Measurements from ENCODE around the gene FUS. TPM values are rescaled to one million over a fixed set of nuclear protein-coding genes. Genes with fewer than 3 reads are reported as not detected.
A peak's percentile ranks its signal among the peaks of the same experiment; 100 is the strongest.
"Not testable (repeated sequence)": the region's sequence is repeated elsewhere in the genome, so short reads cannot be mapped to it uniquely, and the experiment has no call there.

The FUS gene
- polyA plus RNA-seq, 1 donor from 2014 or later = 167 TPM

DNA sequence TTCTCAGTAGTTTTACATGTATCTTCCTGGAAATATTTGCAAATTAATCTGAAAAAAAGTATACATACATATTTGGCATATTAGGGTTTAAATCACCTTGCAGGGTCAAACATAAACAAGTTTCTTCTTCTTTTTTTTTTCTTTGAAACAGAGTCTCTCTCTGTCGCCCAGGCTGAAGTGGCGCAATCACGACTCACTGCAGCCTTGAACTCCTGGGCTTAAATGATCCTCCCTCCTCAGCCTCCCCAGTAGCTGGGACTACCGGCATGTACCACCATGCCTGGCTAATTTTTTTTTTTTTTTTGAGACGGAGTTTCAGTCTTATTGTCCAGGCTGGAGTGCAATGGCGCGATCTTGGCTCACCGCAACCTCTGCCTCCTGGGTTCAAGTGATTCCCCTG is 12.6 kb upstream of the FUS start:
- H3K4me3 Mint-ChIP-seq = no peak overlapping the region
- H3K4me1 Mint-ChIP-seq = peaks cover 0 to 3% (median 0%) of the 10 kb centered on the region in 3 donors
- no peaks in the 10 kb centered on the region for H3K9me3 Mint-ChIP-seq
- H3K36me3 Mint-ChIP-seq = no peaks in the 10 kb centered on the region
- no peaks in the 10 kb centered on the region for H3K27me3 Mint-ChIP-seq
- no peak overlapping the region for H3K27ac Mint-ChIP-seq

GRCh38 chr16:31168848-31169247 is 11.1 kb upstream of the FUS start:
- peaks cover 0 to 3% (median 0%) of the 10 kb centered on the region in 3 donors for H3K4me1 Mint-ChIP-seq
- H3K4me3 Mint-ChIP-seq = no peak overlapping the region
- no peak overlapping the region for H3K27ac Mint-ChIP-seq
- H3K9me3 Mint-ChIP-seq = no peaks in the 10 kb centered on the region
- no peaks in the 10 kb centered on the region for H3K27me3 Mint-ChIP-seq
- no peaks in the 10 kb centered on the region for H3K36me3 Mint-ChIP-seq

- not testable (repeated sequence) for H3K27ac Mint-ChIP-seq, H3K4me1 Mint-ChIP-seq, H3K27me3 Mint-ChIP-seq, H3K4me3 Mint-ChIP-seq, H3K9me3 Mint-ChIP-seq, H3K36me3 Mint-ChIP-seq
Measured at GRCh38 chr16:31170048-31170447, 9.9 kb upstream of the FUS start.

- H3K4me3 Mint-ChIP-seq = peak overlapping the region; percentile 1 to 90 (median 52)
- H3K36me3 Mint-ChIP-seq = no peaks in the 10 kb centered on the region
- H3K27ac Mint-ChIP-seq = peak overlapping the region in 2 of 3 donors; percentile 77 to 93
- no peaks in the 10 kb centered on the region for H3K9me3 Mint-ChIP-seq
- peaks cover 22 to 24% (median 22%) of the 10 kb centered on the region in 3 donors for H3K4me1 Mint-ChIP-seq
- peaks cover 1% of the 10 kb centered on the region for H3K27me3 Mint-ChIP-seq
Measured at GRCh38 chr16:31177136-31177535, 2.8 kb upstream of the FUS start.

DNA sequence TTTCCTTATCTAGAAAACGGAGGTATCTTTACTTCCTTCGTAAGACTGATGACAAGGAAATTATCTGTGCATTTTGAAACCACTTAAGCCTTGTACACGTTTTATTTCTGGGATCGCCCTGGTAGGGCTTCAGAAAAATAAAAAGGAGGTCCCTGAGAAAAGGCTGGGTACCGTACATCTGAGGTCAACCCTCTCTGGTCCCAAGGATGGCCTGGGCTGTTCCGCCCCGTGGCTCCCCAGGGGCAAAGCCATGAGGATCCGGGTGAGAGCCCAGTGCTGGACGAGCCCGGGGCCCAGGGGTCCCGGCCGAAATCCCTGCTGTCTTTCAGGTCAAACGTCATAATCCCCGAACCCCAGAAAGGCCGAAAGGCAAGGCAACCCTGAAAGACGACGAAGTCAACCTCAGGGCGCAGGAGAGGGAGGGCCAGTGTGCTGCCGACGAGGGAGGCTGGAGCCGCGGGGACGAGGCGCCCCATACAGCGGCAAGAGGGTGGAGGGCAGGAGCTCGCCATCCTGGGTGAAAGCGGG is 656 bp upstream of the FUS start:
- peak overlapping the region; percentile 90 to 98 (median 96) for H3K4me3 Mint-ChIP-seq
- H3K4me1 Mint-ChIP-seq = peaks cover 27 to 41% (median 35%) of the 10 kb centered on the region in 3 donors
- H3K9me3 Mint-ChIP-seq = peaks cover 0 to 1% (median 0%) of the 10 kb centered on the region in 3 donors
- peaks cover 1% of the 10 kb centered on the region for H3K27me3 Mint-ChIP-seq
- peaks cover 2% of the 10 kb centered on the region for H3K36me3 Mint-ChIP-seq
- peak overlapping the region; percentile 89 to 100 (median 98) for H3K27ac Mint-ChIP-seq

- Mint-ChIP-seq H3K27ac (peak overlapping the region; percentile 89 to 100 (median 98)), H3K9me3 (peaks cover 0 to 1% (median 0%) of the 10 kb centered on the region in 3 donors), H3K36me3 (peaks cover 6% of the 10 kb centered on the region), H3K4me1 (peaks cover 39 to 55% (median 41%) of the 10 kb centered on the region in 3 donors), H3K27me3 (peaks cover 1% of the 10 kb centered on the region), H3K4me3 (peak overlapping the region; percentile 90 to 98 (median 96))
Measured at GRCh38 chr16:31181102-31181830, 1.3 kb downstream of the FUS start.

DNA sequence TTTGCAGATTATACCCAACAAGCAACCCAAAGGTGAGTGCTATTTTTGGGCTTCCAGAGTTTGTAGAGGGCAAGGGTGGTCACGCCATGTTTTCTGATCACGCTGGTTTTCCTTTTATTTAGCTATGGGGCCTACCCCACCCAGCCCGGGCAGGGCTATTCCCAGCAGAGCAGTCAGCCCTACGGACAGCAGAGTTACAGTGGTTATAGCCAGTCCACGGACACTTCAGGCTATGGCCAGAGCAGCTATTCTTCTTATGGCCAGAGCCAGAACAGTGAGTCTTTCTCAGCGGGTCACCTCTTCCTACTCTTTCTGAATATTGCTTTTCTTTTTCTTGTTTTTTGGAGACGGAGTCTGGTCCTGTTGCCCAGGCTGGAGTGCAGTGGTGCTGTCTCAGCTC is 2.5 kb downstream of the FUS start:
- H3K4me1 Mint-ChIP-seq = peaks cover 37 to 54% (median 37%) of the 10 kb centered on the region in 3 donors
- peaks cover 0 to 1% (median 0%) of the 10 kb centered on the region in 3 donors for H3K9me3 Mint-ChIP-seq
- H3K36me3 Mint-ChIP-seq = peaks cover 6% of the 10 kb centered on the region

GRCh38 chr16:31183432-31184428 is 3.8 kb downstream of the FUS start:
- H3K4me1 Mint-ChIP-seq = peaks cover 33 to 50% (median 39%) of the 10 kb centered on the region in 3 donors
- H3K4me3 Mint-ChIP-seq = peak overlapping the region in 2 of 4 donors; percentile 90 to 96
- H3K9me3 Mint-ChIP-seq = peaks cover 0 to 1% (median 0%) of the 10 kb centered on the region in 3 donors
- peak overlapping the region in 2 of 3 donors; percentile 80 to 89 for H3K27ac Mint-ChIP-seq
- H3K27me3 Mint-ChIP-seq = peaks cover 1% of the 10 kb centered on the region
- H3K36me3 Mint-ChIP-seq = peaks cover 6% of the 10 kb centered on the region

More for the DNA sequence above, 2.5 kb downstream of the FUS start:
- H3K4me3 Mint-ChIP-seq = peak overlapping the region; percentile 90 to 98 (median 96)
- H3K27ac Mint-ChIP-seq = peak overlapping the region in 2 of 3 donors; percentile 63 to 89
- peaks cover 1% of the 10 kb centered on the region for H3K27me3 Mint-ChIP-seq

DNA sequence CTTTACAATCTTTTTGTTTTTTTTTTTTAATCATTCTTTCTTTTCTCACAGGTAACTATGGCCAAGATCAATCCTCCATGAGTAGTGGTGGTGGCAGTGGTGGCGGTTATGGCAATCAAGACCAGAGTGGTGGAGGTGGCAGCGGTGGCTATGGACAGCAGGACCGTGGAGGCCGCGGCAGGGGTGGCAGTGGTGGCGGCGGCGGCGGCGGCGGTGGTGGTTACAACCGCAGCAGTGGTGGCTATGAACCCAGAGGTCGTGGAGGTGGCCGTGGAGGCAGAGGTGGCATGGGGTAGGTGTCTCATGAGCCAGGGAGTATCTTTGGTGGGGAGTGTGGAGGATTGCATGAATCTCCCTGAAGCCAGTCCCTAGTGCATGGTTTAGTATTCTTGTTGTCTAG is 4.9 kb downstream of the FUS start:
- H3K27me3 Mint-ChIP-seq = peaks cover 1% of the 10 kb centered on the region
- peaks cover 6% of the 10 kb centered on the region for H3K36me3 Mint-ChIP-seq

GRCh38 chr16:31185339-31185738 is 5.4 kb downstream of the FUS start:
- H3K4me1 Mint-ChIP-seq = peaks cover 34 to 47% (median 46%) of the 10 kb centered on the region in 3 donors
- H3K36me3 Mint-ChIP-seq = peaks cover 6% of the 10 kb centered on the region
- peaks cover 0 to 1% (median 0%) of the 10 kb centered on the region in 3 donors for H3K9me3 Mint-ChIP-seq
- peak overlapping the region in 2 of 3 donors; percentile 83 to 89 for H3K27ac Mint-ChIP-seq
- peak overlapping the region in 1 of 4 donors; percentile 75 for H3K4me3 Mint-ChIP-seq
- H3K27me3 Mint-ChIP-seq = no peaks in the 10 kb centered on the region

More for the DNA sequence above, 4.9 kb downstream of the FUS start:
- peaks cover 33 to 47% (median 45%) of the 10 kb centered on the region in 3 donors for H3K4me1 Mint-ChIP-seq
- peak overlapping the region in 3 of 4 donors; percentile 6 to 75 (median 43) for H3K4me3 Mint-ChIP-seq
- peak overlapping the region in 2 of 3 donors; percentile 89 for H3K27ac Mint-ChIP-seq
- peaks cover 0 to 1% (median 0%) of the 10 kb centered on the region in 3 donors for H3K9me3 Mint-ChIP-seq

- Mint-ChIP-seq H3K4me3 (peak overlapping the region in 2 of 4 donors; percentile 75 to 83), H3K4me1 (peaks cover 35 to 47% (median 45%) of the 10 kb centered on the region in 3 donors), H3K27me3 (no peaks in the 10 kb centered on the region), H3K27ac (peak overlapping the region; percentile 9 to 91 (median 89)), H3K9me3 (peaks cover 0 to 1% (median 0%) of the 10 kb centered on the region in 3 donors), H3K36me3 (peaks cover 12% of the 10 kb centered on the region)
Measured at GRCh38 chr16:31186176-31186575, 6.2 kb downstream of the FUS start.

GRCh38 chr16:31186930-31187807 is 7.2 kb downstream of the FUS start:
- Mint-ChIP-seq H3K9me3 (peaks cover 0 to 1% (median 0%) of the 10 kb centered on the region in 3 donors), H3K4me1 (peaks cover 35 to 47% (median 47%) of the 10 kb centered on the region in 3 donors), H3K27ac (peak overlapping the region in 2 of 3 donors; percentile 89), H3K27me3 (no peaks in the 10 kb centered on the region), H3K4me3 (peak overlapping the region in 2 of 4 donors; percentile 64 to 75), H3K36me3 (peaks cover 12% of the 10 kb centered on the region)

DNA sequence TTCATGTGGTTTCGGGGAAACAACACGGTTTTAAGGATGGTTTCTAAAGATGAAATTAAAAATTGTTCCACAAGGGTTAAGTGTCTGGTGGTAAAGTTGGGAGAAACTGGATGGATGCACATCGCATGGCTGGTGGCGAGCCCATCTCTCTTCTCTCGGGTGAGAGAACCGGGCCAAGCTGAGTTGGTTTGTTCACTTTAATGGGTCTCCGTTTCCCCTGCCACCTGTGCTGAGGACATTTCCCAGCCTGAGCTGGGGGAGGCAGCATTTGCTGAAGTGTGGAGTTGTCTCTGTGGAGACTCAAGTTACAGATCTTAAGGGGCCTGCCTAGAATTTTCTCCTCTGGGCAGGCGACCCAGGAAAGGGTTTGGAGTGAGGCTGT is 7.9 kb downstream of the FUS start:
- Mint-ChIP-seq H3K36me3 (peaks cover 12% of the 10 kb centered on the region), H3K4me1 (peaks cover 28 to 43% (median 41%) of the 10 kb centered on the region in 3 donors), H3K27ac (peak overlapping the region in 2 of 3 donors; percentile 89), H3K27me3 (no peaks in the 10 kb centered on the region), H3K4me3 (peak overlapping the region in 1 of 4 donors; percentile 75), H3K9me3 (no peaks in the 10 kb centered on the region)
